H1 (cell line): Measurements from ENCODE around the gene MYCBPAP. TPM values are rescaled to one million over a fixed set of nuclear protein-coding genes. Genes with fewer than 3 reads are reported as not detected.

ENCODE experiments used
- CTCF ChIA-PET: fragments of 300-600 bp; sonication (Branson Sonifier 250); formaldehyde crosslinking; loops from one replicate; lab custom pipeline; 2021; ENCODE audit not compliant: partially characterized antibody; lab: Charles Lee
- POLR2A ChIA-PET: fragments of 300-600 bp; sonication (Branson Sonifier 250); formaldehyde crosslinking; loops from one replicate; lab custom pipeline; 2021; ENCODE audit warnings: inconsistent platforms; ENCODE audit not compliant: partially characterized antibody; lab: Charles Lee
- DNase-seq, 2 experiments: peaks; one replicate each; pipeline versions ENCODE4 v3.0.0 to v3.0.0-alpha.2; 2010 to 2022; ENCODE audit warnings: low spot score in 2 of 2, low read depth in 1 of 2, mixed read lengths in 1 of 2
- FAIRE-seq: peaks from 2 replicates; lab custom pipeline; 2011; peaks lifted over from hg19 to GRCh38; lab: Jason Lieb, UNC
- H2AFZ ChIP-seq: 2 replicates; pipeline ENCODE4 v1.8.1; 2012; ENCODE audit warnings: low read length, inconsistent platforms
- H2AK5ac ChIP-seq: 2 replicates; pipeline ENCODE4 v1.6.1; 2013; ENCODE audit warnings: low read depth, low read length
- H2BK120ac ChIP-seq: replicated peaks from 2 replicates; pipeline ENCODE3; 2013; ENCODE audit warnings: low read depth, low read length, inconsistent platforms
- H2BK12ac ChIP-seq: 2 replicates; pipeline ENCODE4 v1.6.1; 2013; ENCODE audit warnings: low read depth, low read length
- H2BK15ac ChIP-seq: 2 replicates; pipeline ENCODE4 v1.6.1; 2013; ENCODE audit warnings: low read length
- H2BK20ac ChIP-seq: 2 replicates; pipeline ENCODE4 v1.6.1; 2013; ENCODE audit warnings: low read length
- H2BK5ac ChIP-seq: 2 replicates; pipeline ENCODE4 v1.6.1; 2013; ENCODE audit warnings: low read depth, low read length
- H3K14ac ChIP-seq: 2 replicates; pipeline ENCODE4 v1.6.1; 2013; ENCODE audit warnings: inconsistent platforms; ENCODE audit not compliant: insufficient read length
- H3K18ac ChIP-seq: 2 replicates; pipeline ENCODE4 v1.6.1; 2013; ENCODE audit warnings: low read length; ENCODE audit errors: extremely low read depth
- H3K23ac ChIP-seq: 2 replicates; pipeline ENCODE4 v1.6.1; 2013; ENCODE audit warnings: inconsistent platforms; ENCODE audit not compliant: insufficient read length
- H3K23me2 ChIP-seq: 2 replicates; pipeline ENCODE4 v1.6.1; 2013; ENCODE audit warnings: low read depth, low read length
- H3K27ac ChIP-seq: 2 replicates; pipeline ENCODE4 v1.6.1; 2011; ENCODE audit warnings: low read depth, low read length, inconsistent platforms
- H3K27me3 ChIP-seq, 4 experiments: replicated peaks in 1 of 4; 1 replicate in 1 of 4; 2 replicates in 3 of 4; pipeline versions ENCODE4 v1.6.1 to v1.8.1; 2011 to 2013; ENCODE audit warnings: low read length in 3 of 4, mild to moderate bottlenecking in 3 of 4, inconsistent platforms in 2 of 4, mixed read lengths in 2 of 4, moderate library complexity in 1 of 4; ENCODE audit not compliant: control insufficient read depth in 3 of 4, insufficient read depth in 3 of 4; ENCODE audit errors: extremely low read depth in 1 of 4
- H3K36me3 ChIP-seq, 4 experiments: 2 replicates each; pipeline versions ENCODE4 v1.6.1 to v1.8.1; 2011 to 2013; ENCODE audit warnings: mild to moderate bottlenecking in 4 of 4, low read length in 3 of 4, moderate library complexity in 2 of 4, control low read depth in 1 of 4, inconsistent platforms in 1 of 4; ENCODE audit not compliant: insufficient read depth in 4 of 4, control insufficient read depth in 2 of 4
- H3K4ac ChIP-seq: replicated peaks from 2 replicates; pipeline ENCODE3; 2013; ENCODE audit warnings: low read length, low read depth, mixed read lengths, inconsistent platforms; ENCODE audit not compliant: insufficient read length
- H3K4me1 ChIP-seq, 4 experiments: replicated peaks in 1 of 4; 1 replicate in 1 of 4; 2 replicates in 3 of 4; pipeline versions ENCODE4 v1.6.1 to v1.8.1; 2011 to 2013; ENCODE audit warnings: low read length in 3 of 4, inconsistent platforms in 2 of 4, mixed read lengths in 1 of 4; ENCODE audit not compliant: insufficient read depth in 4 of 4, control insufficient read depth in 3 of 4
- H3K4me2 ChIP-seq, 2 experiments: 2 replicates each; pipeline versions ENCODE4 v1.6.1 to v1.8.1; 2011 to 2013; ENCODE audit warnings: low read depth in 2 of 2, low read length in 2 of 2, control low read depth in 1 of 2, inconsistent platforms in 1 of 2, mild to moderate bottlenecking in 1 of 2; ENCODE audit not compliant: insufficient read depth in 1 of 2
- H3K4me3 ChIP-seq, 4 experiments: fragments of 200-600, 300-600 bp in 1 of 4; sonication (generic), shearing (Covaris generic), sonication (Bioruptor Twin) in 1 of 4; 2 replicates each; pipeline versions ENCODE4 v1.5.1 to v1.8.1; 2011 to 2016; ENCODE audit warnings: low read length in 4 of 4, low read depth in 3 of 4, control low read depth in 2 of 4, inconsistent platforms in 2 of 4, mild to moderate bottlenecking in 2 of 4, mixed read lengths in 1 of 4, moderate library complexity in 1 of 4; ENCODE audit not compliant: insufficient read depth in 2 of 4; ENCODE audit errors: extremely low read depth in 1 of 4
- H3K56ac ChIP-seq: replicated peaks from 2 replicates; pipeline ENCODE3; 2013; ENCODE audit warnings: low read depth, mild to moderate bottlenecking, mixed read lengths, low read length, inconsistent platforms; ENCODE audit not compliant: insufficient read length
- H3K79me1 ChIP-seq: 2 replicates; pipeline ENCODE4 v1.6.1; 2013; ENCODE audit warnings: low read depth, low read length, control low read depth
- H3K79me2 ChIP-seq, 2 experiments: 2 replicates each; pipeline versions ENCODE4 v1.6.1 to v1.8.1; 2012 to 2013; ENCODE audit warnings: low read length in 2 of 2, mild to moderate bottlenecking in 2 of 2, inconsistent platforms in 1 of 2; ENCODE audit not compliant: insufficient read depth in 2 of 2, control insufficient read depth in 1 of 2
- H3K9ac ChIP-seq, 4 experiments: replicated peaks in 1 of 4; 1 replicate in 1 of 4; 2 replicates in 3 of 4; pipeline versions ENCODE4 v1.6.1 to v1.8.1; 2011 to 2013; ENCODE audit warnings: low read depth in 3 of 4, low read length in 3 of 4, control low read depth in 2 of 4, mild to moderate bottlenecking in 2 of 4, moderate library complexity in 2 of 4, inconsistent platforms in 1 of 4; ENCODE audit errors: extremely low read depth in 1 of 4
- H3K9me3 ChIP-seq, 2 experiments: 2 replicates each; pipeline versions ENCODE4 v1.6.1 to v1.8.1; 2012 to 2013; ENCODE audit warnings: mild to moderate bottlenecking in 2 of 2, moderate library complexity in 2 of 2, control low read depth in 1 of 2, inconsistent platforms in 1 of 2, low read depth in 1 of 2, low read length in 1 of 2, mixed read lengths in 1 of 2; ENCODE audit not compliant: insufficient read depth in 2 of 2
- H4K20me1 ChIP-seq, 2 experiments: replicated peaks in 1 of 2; 2 replicates each; pipeline versions ENCODE3 to v1.8.1; 2011 to 2013; ENCODE audit warnings: inconsistent platforms in 2 of 2, low read length in 2 of 2, mild to moderate bottlenecking in 1 of 2; ENCODE audit not compliant: insufficient read depth in 2 of 2, control insufficient read depth in 1 of 2
- H4K5ac ChIP-seq: 2 replicates; pipeline ENCODE4 v1.6.1; 2013; ENCODE audit warnings: low read length, low read depth, mixed read lengths, inconsistent platforms; ENCODE audit not compliant: insufficient read length
- H4K8ac ChIP-seq: 2 replicates; pipeline ENCODE4 v1.8.0; 2013; ENCODE audit warnings: mild to moderate bottlenecking, moderate library complexity, low read length, inconsistent platforms; ENCODE audit not compliant: insufficient read depth; ENCODE audit errors: extremely low read depth
- H4K91ac ChIP-seq: replicated peaks from 2 replicates; pipeline ENCODE3; 2013; ENCODE audit warnings: low read length, mixed read lengths, inconsistent platforms; ENCODE audit not compliant: insufficient read length
- HDAC2 ChIP-seq, 2 experiments: fragments of 300-600 bp in 1 of 2; sonication (generic) in 1 of 2; IDR thresholded peaks; 2 replicates each; pipeline ENCODE4 v1.6.1; 2011 to 2012; ENCODE audit warnings: low read depth in 2 of 2, low read length in 2 of 2, mild to moderate bottlenecking in 2 of 2, moderate library complexity in 2 of 2, borderline replicate concordance in 1 of 2, inconsistent platforms in 1 of 2
- KDM5A ChIP-seq: fragments of 200-600 bp; IDR thresholded peaks from 2 replicates; pipeline ENCODE4 v1.7.1; 2012; ENCODE audit warnings: mild to moderate bottlenecking, low read length, inconsistent platforms, mixed read lengths
- MAX ChIP-seq: IDR thresholded peaks from 2 replicates; pipeline ENCODE4 v1.6.1; 2012; ENCODE audit warnings: inconsistent platforms
- NANOG ChIP-seq: IDR thresholded peaks from 2 replicates; pipeline ENCODE4 v1.6.1; 2011; ENCODE audit warnings: low read length, low read depth, mild to moderate bottlenecking, inconsistent platforms; ENCODE audit not compliant: insufficient read depth, poor library complexity, severe bottlenecking
- YY1 ChIP-seq: IDR thresholded peaks from 2 replicates; pipeline ENCODE4 v1.6.1; 2011; ENCODE audit warnings: low read depth, mild to moderate bottlenecking, low read length
- WGBS, 2 experiments: shearing (Covaris generic) in 1 of 2; methylation state at CpG; one replicate each; pipeline versions ENCODE4 v1.1.6 to v1.1.7; 2013 to 2015; ENCODE audit warnings: low lambda C conversion rate in 2 of 2, mixed read lengths in 2 of 2, inconsistent platforms in 1 of 2, low coverage in 1 of 2, missing lambda C conversion rate in 1 of 2; ENCODE audit not compliant: insufficient replicate concordance in 2 of 2, insufficient coverage in 1 of 2, insufficient read length in 1 of 2; ENCODE audit errors: extremely low coverage in 1 of 2, missing lambda C conversion rate in 1 of 2; 5-methylcytosine and 5-hydroxymethylcytosine counted together
- polyA plus RNA-seq, 7 experiments: library from polyadenylated mRNA; depleted of rRNA in 3 of 7; stranded (reverse) in 5 of 7; unstranded in 2 of 7; fragments of >200 nt in 5 of 7; fragments of 200-250 nt in 2 of 7; gene quantifications; 1 replicate in 5 of 7; 2 replicates in 1 of 7; 4 replicates in 1 of 7; pipeline versions ENCODE4 v1.2.1 to v1.2.3, GENCODE V29; 2011 to 2013; ENCODE audit warnings: missing spikeins in 2 of 7, mixed read lengths in 2 of 7
- total RNA-seq: library from RNA; stranded (reverse); fragmentation: NEBNext Ultra II Directional; extraction: Animal tissue kit (Norgen Biotek cat#: 25700); gene quantifications from 2 replicates; pipeline ENCODE4 v1.2.1, GENCODE V29; 2021

Gene MYCBPAP
- total and polyA plus RNA-seq, 2 of the 8 experiments (the other 6 are each of a cell fraction or from before 2014, with no cell fraction given) = 0.89 to 3.3 TPM

GRCh38 chr17:50492214-50492613, 16.0 kb upstream of the MYCBPAP start:
- no peaks in the 10 kb centered on the region for H3K36me3 ChIP-seq
- no peaks in the 10 kb centered on the region for H3K27me3 ChIP-seq
- H3K4me3 ChIP-seq = no peak overlapping the region
- H3K4ac ChIP-seq = no peak overlapping the region
- no peak overlapping the region for H4K91ac ChIP-seq
- H3K56ac ChIP-seq = no peak overlapping the region
- no peaks in the 10 kb centered on the region for H3K79me2 ChIP-seq
- no peak overlapping the region for H3K23ac ChIP-seq
- FAIRE-seq (no peak), DNase-seq (no peak)
- no peak overlapping the region for H3K9ac ChIP-seq
- H3K4me2 ChIP-seq = no peak overlapping the region
- no peak overlapping the region for H4K5ac ChIP-seq
- no peaks in the 10 kb centered on the region for H3K23me2 ChIP-seq
- no peak overlapping the region for H3K27ac ChIP-seq
- no peak overlapping the region for H4K8ac ChIP-seq
- CTCF ChIA-PET = interaction anchor here (1.3 to 2.1 kb wide), 7 partner anchors 9 to 204 kb away, joined by 5 to 7 read pairs (median 5); partner anchors contain the start of gene LRRC59
- H3K18ac ChIP-seq = no peak overlapping the region
- H3K4me1 ChIP-seq = peaks cover 0 to 2% (median 0%) of the 10 kb centered on the region in 4 experiments; a peak in 2 of 7 replicates
- H4K20me1 ChIP-seq = no peaks in the 10 kb centered on the region
- H3K79me1 ChIP-seq = no peaks in the 10 kb centered on the region
- TF ChIP-seq HDAC2 (IDR thresholded peaks at IDR 0.05; ENCODE audit: borderline replicate concordance in 1 of 2, low read depth in 2 of 2, low read length in 2 of 2) (no peak), MAX (no peak), YY1 (no peak), KDM5A (no peak), NANOG (no peak)
- no peak overlapping the region for H2BK20ac ChIP-seq
- no peak overlapping the region for H2BK15ac ChIP-seq
- no peak overlapping the region for H3K14ac ChIP-seq
- POLR2A ChIA-PET = no interaction called here
- no peak overlapping the region for H2BK12ac ChIP-seq
- H2AK5ac ChIP-seq = no peak overlapping the region
- WGBS, 2 experiments = 89% methylated on average over 8 of the region's 8 CpGs; no CpG with 5 or more reads in 1 of the 2 experiments
- no peak overlapping the region for H2BK5ac ChIP-seq
- H3K9me3 ChIP-seq = no peaks in the 10 kb centered on the region
- H2BK120ac ChIP-seq = no peak overlapping the region
- H2AFZ ChIP-seq = no peak overlapping the region
